Upper lobe of left lung (tissue), 6 donors: Measurements from ENCODE around the gene KRTAP17-1. TPM values are rescaled to one million over a fixed set of nuclear protein-coding genes. Genes with fewer than 3 reads are reported as not detected.

Experiments
- ATAC-seq, 2 donors: fragments of 200-7000 bp; cut with Tn5 transposase; one replicate each; pipeline ENCODE4 v1.9.1; 2022; ENCODE audit warnings: mild to moderate bottlenecking in 2 of 2, moderate library complexity in 2 of 2; ENCODE audit not compliant: low FRiP score in 2 of 2
- DNase-seq, 2 donors: peaks; one replicate each; pipeline ENCODE4 v3.0.0-alpha.2; 2019 to 2020
- H3K27ac ChIP-seq, 4 donors: fragments of 200-600 bp; sonication (generic); one replicate each; pipeline ENCODE4 v1.5.1; 2016 to 2019
- H3K27me3 ChIP-seq, 4 donors: fragments of 200-600 bp; sonication (generic); one replicate each; pipeline ENCODE4 v1.5.1; 2017 to 2019
- H3K36me3 ChIP-seq, 4 donors: fragments of 200-600 bp; sonication (generic); one replicate each; pipeline ENCODE4 v1.5.1; 2016 to 2019
- H3K4me1 ChIP-seq, 4 donors: fragments of 200-600 bp; sonication (generic); one replicate each; pipeline ENCODE4 v1.5.1; 2018 to 2019
- H3K4me3 ChIP-seq, 4 donors: fragments of 200-600 bp; sonication (generic); one replicate each; pipeline ENCODE4 v1.5.1; 2017 to 2019; ENCODE audit warnings: mild to moderate bottlenecking in 2 of 4, moderate library complexity in 1 of 4
- H3K9me3 ChIP-seq, 4 donors: fragments of 200-600 bp; sonication (generic); one replicate each; pipeline ENCODE4 v1.5.1; 2018 to 2019
- EP300 ChIP-seq, 4 donors: sonication (generic); formaldehyde crosslinking; IDR thresholded peaks; one replicate each; pipeline ENCODE4 v1.5.1; 2017; ENCODE audit warnings: antibody characterized with exemption in 4 of 4, control low read depth in 2 of 4
- POLR2A ChIP-seq, 4 donors: fragments of 450-650 bp; IDR thresholded peaks; one replicate each; pipeline ENCODE4 v1.5.1; 2016 to 2017; ENCODE audit warnings: antibody characterized with exemption in 4 of 4, mild to moderate bottlenecking in 2 of 4
- POLR2AphosphoS5 ChIP-seq, 2 donors: sonication (generic); formaldehyde crosslinking; IDR thresholded peaks; one replicate each; pipeline ENCODE4 v1.5.1; 2017; ENCODE audit warnings: antibody characterized with exemption in 2 of 2
- WGBS, 2 donors: methylation state at CpG; one replicate each; pipeline ENCODE4 v1.1.5; 2017 to 2018; 5-methylcytosine and 5-hydroxymethylcytosine counted together
- total RNA-seq, 6 donors: library from RNA; depleted of rRNA in 4 of 6; stranded (reverse); fragments of >200 nt in 4 of 6; gene quantifications; one replicate each; pipeline versions ENCODE4 v1.1.0 to v1.2.1, GENCODE V29; 2016 to 2021
- TF ChIP-seq, protein P1 (sequence below), 6 experiments: fragments of 450-650 bp in 4 of 6; fragments of 200-600 bp in 2 of 6; sonication (generic) in 2 of 6; IDR thresholded peaks; one replicate each; pipeline ENCODE4 v1.5.1; 2016 to 2019; ENCODE audit warnings: antibody characterized with exemption in 6 of 6
- donor health status: DM: no; HTN: no; CAD: no; lungs with moderate emphysema.
- donor health status: DM: no; HTN: yes; CAD: no; lungs with severe emphysema.

The KRTAP17-1 gene
- total RNA-seq, 6 donors from 2014 or later: not detected

DNA sequence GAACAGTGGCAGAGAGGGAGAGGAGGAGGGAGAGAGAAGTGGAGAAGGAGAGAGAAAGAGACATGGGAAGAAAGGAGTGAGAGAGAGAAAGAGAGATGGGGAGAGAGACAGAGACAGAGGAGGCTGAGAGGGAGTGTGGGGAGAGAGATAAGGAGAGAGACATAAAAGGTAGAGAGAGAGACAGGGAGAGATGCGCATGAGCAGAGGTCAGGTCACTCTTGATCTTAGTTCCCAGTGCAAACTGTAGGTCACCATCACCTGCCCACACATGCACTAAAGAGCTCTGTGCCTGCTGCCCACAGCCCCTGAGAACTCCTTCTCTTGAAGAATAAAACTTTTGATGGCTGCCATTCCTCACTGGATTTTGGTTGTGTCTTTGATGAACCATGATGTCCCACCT lies 20.2 kb upstream of the KRTAP17-1 start:
- ATAC-seq (no peak), DNase-seq (no peak)
- peaks cover 7 to 9% (median 8%) of the 10 kb centered on the region in 4 donors for H3K4me1 ChIP-seq
- WGBS, 2 donors: 96 to 100% methylated on average over 1 of the region's 1 CpG
- H3K27ac ChIP-seq: no peak overlapping the region
- no peak for TF ChIP-seq EP300 (IDR thresholded peaks at IDR 0.05)
- TF ChIP-seq POLR2AphosphoS5 (IDR thresholded peaks at IDR 0.05): no peak
- TF ChIP-seq, protein P1, sequence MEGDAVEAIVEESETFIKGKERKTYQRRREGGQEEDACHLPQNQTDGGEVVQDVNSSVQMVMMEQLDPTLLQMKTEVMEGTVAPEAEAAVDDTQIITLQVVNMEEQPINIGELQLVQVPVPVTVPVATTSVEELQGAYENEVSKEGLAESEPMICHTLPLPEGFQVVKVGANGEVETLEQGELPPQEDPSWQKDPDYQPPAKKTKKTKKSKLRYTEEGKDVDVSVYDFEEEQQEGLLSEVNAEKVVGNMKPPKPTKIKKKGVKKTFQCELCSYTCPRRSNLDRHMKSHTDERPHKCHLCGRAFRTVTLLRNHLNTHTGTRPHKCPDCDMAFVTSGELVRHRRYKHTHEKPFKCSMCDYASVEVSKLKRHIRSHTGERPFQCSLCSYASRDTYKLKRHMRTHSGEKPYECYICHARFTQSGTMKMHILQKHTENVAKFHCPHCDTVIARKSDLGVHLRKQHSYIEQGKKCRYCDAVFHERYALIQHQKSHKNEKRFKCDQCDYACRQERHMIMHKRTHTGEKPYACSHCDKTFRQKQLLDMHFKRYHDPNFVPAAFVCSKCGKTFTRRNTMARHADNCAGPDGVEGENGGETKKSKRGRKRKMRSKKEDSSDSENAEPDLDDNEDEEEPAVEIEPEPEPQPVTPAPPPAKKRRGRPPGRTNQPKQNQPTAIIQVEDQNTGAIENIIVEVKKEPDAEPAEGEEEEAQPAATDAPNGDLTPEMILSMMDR (IDR thresholded peaks at IDR 0.05): no peak
- no peak for TF ChIP-seq POLR2A (IDR thresholded peaks at IDR 0.05)
- no peaks in the 10 kb centered on the region for H3K36me3 ChIP-seq
- H3K4me3 ChIP-seq: no peak overlapping the region
- H3K9me3 ChIP-seq: no peaks in the 10 kb centered on the region
- H3K27me3 ChIP-seq: no peaks in the 10 kb centered on the region

DNA sequence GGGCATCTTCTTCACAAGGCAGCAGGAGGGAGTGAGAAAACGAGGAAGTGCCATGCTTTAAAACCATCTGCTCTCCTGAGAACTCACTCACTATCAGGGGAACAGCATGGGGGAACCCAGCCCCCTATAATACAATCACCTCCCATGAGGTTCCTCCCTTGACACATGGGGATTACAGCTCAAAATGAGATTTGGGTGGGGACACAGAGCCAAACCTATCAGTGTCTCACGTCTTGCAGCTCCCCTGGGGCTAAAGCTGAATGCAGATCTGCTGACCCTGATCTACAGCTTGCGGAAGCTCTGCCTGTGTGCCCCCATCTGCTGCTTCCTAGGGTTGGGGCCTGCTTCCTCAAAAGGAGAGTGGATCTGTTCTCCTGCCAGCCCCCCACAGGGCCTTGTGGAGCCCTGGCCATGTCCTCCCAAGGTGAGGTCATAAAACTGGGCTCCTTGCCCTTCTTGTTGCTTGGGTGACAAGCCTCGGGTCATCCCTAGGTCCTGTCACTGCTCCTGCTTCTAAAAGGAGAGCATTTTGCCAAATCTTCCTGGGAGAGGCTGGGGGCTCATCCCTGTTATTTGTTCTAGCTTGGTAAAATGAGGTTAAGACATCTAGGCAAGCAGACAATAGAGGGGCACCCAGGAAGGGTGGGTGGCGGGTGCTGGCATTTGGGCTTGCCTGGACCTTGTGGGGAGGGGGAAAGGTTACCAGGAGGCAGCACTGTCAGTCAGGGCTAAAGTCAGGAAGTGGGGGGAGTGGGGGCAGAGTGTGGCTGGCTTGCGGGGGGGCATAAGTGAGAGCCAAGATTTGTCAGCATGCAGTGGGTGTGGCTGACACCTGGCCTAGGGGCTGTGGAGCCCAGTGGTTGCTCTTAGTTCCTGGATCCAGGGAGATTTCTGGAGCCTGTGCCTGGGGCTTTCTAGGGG lies 19.1 kb upstream of the KRTAP17-1 start:
- H3K27me3 ChIP-seq: no peaks in the 10 kb centered on the region
- H3K36me3 ChIP-seq: no peaks in the 10 kb centered on the region
- DNase-seq (no peak), ATAC-seq (no peak)
- H3K4me3 ChIP-seq: no peak overlapping the region
- TF ChIP-seq POLR2AphosphoS5 (IDR thresholded peaks at IDR 0.05) (no peak), EP300 (IDR thresholded peaks at IDR 0.05) (no peak), POLR2A (IDR thresholded peaks at IDR 0.05) (no peak)
- TF ChIP-seq, protein P1 (IDR thresholded peaks at IDR 0.05): no peak
- no peak overlapping the region for H3K27ac ChIP-seq
- H3K4me1 ChIP-seq: peaks cover 4 to 7% (median 5%) of the 10 kb centered on the region in 4 donors
- 67 to 77% methylated on average over 5 to 6 of the region's 6 CpGs for WGBS, 2 donors
- no peaks in the 10 kb centered on the region for H3K9me3 ChIP-seq

DNA sequence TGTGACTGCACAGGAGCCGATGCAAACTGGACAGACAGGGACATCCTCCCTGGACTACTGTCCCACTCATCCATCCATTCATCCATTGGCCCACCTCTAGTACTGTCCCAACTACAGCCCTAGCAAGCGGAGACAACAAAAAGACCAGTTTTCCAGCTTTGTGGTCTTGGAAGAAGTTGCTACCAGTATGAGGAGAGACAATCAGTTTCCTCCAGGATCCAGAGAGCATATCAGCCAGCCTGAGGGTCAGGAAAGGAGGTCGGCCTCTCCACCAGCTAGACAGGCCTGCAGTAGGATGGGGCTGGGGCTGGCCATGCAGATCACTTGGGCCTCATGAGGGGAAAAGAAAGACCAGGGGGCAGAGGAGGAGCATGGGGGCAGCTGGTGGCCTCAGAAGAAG lies 18.3 kb upstream of the KRTAP17-1 start:
- H3K27me3 ChIP-seq: no peaks in the 10 kb centered on the region
- DNase-seq (no peak), ATAC-seq (no peak)
- no peak overlapping the region for H3K4me3 ChIP-seq
- TF ChIP-seq, protein P1 (IDR thresholded peaks at IDR 0.05): no peak
- TF ChIP-seq EP300 (IDR thresholded peaks at IDR 0.05) (no peak), POLR2AphosphoS5 (IDR thresholded peaks at IDR 0.05) (no peak), POLR2A (IDR thresholded peaks at IDR 0.05) (no peak)
- H3K36me3 ChIP-seq: no peaks in the 10 kb centered on the region
- no peaks in the 10 kb centered on the region for H3K9me3 ChIP-seq
- 89 to 100% methylated on average over 3 of the region's 3 CpGs for WGBS, 2 donors
- H3K4me1 ChIP-seq: no peaks in the 10 kb centered on the region
- H3K27ac ChIP-seq: no peak overlapping the region

- H3K9me3 ChIP-seq: no peaks in the 10 kb centered on the region
- TF ChIP-seq POLR2AphosphoS5 (IDR thresholded peaks at IDR 0.05): no peak
- no peak for TF ChIP-seq EP300 (IDR thresholded peaks at IDR 0.05)
- TF ChIP-seq POLR2A (IDR thresholded peaks at IDR 0.05): no peak
- TF ChIP-seq, protein P1 (IDR thresholded peaks at IDR 0.05): no peak
- H3K4me3 ChIP-seq: no peak overlapping the region
- H3K27me3 ChIP-seq: no peaks in the 10 kb centered on the region
- DNase-seq (no peak), ATAC-seq (no peak)
- H3K27ac ChIP-seq: no peak overlapping the region
- H3K36me3 ChIP-seq: no peaks in the 10 kb centered on the region
- no peaks in the 10 kb centered on the region for H3K4me1 ChIP-seq
- WGBS, 2 donors: 99 to 100% methylated on average over 5 of the region's 5 CpGs
Observed at GRCh38 chr17:41333098-41333497, 17.6 kb upstream of the KRTAP17-1 start.
